Esophagus mucosa (tissue), 1 donor: ENCODE data around the gene PNLIP. TPM values are rescaled to one million over a fixed set of nuclear protein-coding genes. Genes with fewer than 3 reads are reported as not detected.

Source experiments
- ATAC-seq: fragments of 200-7000 bp; cut with Tn5 transposase; one replicate; pipeline ENCODE4 v1.9.1; 2020
- total RNA-seq: library from RNA; stranded (reverse); gene quantifications from one replicate; pipeline ENCODE4 v1.2.4, GENCODE V29; 2023
- donor health status: DM: yes; HTN: yes; CAD: no.

Gene PNLIP
- total RNA-seq, 1 donor from 2014 or later, result not detected

DNA sequence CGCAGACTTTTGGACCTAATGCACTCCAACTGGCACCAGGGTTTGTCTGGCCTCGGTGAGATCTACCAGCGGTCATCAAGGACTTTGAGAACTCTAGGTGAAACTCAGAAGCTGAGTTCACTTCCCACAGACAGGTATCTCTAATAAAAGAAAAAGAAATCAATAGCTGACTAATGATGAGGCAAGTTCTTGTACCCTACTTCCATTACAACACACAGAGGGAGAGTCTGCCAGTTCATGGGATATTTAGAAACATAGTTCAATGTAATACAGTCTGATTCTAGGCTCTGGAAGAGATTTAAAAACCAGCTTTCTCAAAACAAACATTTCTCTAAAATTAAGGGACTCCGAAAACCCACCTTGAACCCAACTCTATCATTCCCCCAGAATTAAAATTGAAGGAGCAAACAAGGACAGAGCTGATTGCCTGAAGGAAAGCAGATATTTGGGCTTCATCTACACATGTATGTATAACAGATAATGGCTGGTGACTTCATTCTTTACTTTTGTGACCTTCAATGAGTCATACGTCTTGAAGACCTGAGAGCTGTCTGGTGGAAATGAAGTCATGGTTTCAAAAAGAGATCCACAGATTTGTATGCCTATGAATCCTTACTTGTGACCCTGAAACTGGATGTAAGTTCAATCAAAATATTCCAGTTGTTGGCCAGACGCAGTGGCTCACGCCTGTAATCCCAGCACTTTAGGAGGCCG, 42.3 kb downstream of the PNLIP start:
- ATAC-seq, result no peak

DNA sequence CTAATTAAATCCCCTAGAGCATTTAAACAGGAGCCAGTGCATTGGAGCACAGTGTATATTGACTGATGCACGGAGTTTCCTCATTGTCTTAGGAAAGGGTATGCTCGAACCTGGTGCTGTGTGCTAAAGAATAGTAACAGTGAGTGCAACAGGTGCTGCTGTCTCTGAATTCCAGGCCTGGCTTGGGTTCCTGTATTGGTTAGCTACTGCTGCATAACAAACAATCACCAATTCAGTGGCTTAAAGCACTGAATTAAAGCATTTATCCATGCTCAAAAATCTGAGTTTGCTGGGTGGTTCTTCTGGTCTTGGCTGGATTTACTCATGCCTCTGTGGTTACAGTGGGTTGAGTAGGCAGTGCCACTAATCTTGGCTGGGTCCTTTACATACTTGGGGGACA, 43.3 kb downstream of the PNLIP start:
- no peak for ATAC-seq

DNA sequence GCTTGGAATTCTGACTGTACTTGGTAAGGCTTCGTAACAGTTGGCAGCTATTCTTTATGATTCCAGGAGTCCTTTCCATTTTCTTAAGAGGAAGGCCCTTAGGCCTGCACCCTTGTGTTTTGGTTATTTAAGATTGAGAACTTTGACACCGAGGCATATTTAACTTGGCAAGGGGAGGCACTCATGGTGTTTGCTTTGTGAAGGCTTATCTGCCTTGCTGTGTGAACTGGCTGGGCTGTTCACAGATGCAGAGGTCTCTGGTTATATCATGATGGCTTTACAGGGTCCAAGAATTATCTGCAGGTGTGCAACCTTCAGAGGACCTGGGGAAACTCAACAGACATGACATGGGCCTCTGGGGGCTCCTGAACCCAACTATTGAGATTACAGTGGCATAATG, 44.2 kb downstream of the PNLIP start:
- no peak for ATAC-seq

GRCh38 chr10:116590590-116591444, 45.1 kb downstream of the PNLIP start, which contains the start of gene PNLIPRP1:
Gene PNLIPRP1, plus strand, starts transcription at chr10:116590959. Its CDS starts 171 bp downstream, at chr10:116591130.
- no peak for ATAC-seq

- no peak for ATAC-seq
Observed at GRCh38 chr10:116593139-116593740, 47.5 kb downstream of the PNLIP start.

DNA sequence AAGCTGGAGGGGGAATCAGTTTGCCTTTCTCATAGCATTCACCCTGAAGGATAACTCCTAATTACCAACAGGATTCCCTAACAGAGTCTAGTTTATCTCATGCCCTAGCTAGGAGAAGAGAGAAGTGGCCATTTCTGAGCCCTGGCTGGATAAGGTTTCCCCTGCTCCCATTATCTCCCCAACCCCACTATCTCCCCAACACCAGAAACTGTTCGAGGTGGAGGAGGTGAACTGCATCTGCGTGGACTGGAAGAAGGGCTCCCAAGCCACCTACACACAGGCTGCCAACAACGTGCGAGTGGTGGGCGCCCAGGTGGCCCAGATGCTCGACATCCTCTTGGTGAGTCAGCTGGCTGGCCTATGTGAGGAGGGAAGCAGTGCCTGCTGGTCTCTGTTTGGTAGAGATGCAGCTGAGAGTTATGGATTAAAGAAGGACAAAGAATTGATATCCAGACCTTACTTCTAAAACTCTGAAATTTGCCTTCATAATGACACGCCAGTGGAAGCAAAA, 48.8 kb downstream of the PNLIP start:
- no peak for ATAC-seq

DNA sequence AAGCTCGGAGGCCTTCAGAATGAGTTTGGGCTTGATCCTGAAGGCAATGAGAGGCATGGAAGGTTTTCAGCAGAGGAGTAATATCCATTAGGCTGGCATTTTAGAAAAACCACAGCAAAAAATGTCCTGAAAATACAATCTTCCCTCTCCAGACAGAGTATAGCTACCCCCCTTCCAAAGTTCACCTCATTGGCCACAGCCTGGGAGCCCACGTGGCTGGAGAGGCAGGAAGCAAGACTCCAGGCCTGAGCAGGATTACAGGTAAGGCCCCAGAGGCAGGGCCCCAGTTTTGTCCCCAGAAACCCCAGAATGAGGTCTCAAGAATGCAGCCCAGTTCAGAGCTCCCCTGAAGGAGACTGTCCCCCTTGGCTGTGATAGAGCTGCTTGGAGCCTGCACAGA, 50.3 kb downstream of the PNLIP start:
- ATAC-seq, result no peak

- ATAC-seq, result no peak
Observed at GRCh38 chr10:116597543-116597942, 51.8 kb downstream of the PNLIP start.

GRCh38 chr10:116598329-116598728, 52.6 kb downstream of the PNLIP start:
- no peak for ATAC-seq

- ATAC-seq, result no peak
Observed at GRCh38 chr10:116599991-116600390, 54.3 kb downstream of the PNLIP start.

- ATAC-seq, result no peak
Observed at GRCh38 chr10:116602648-116603400, 57.1 kb downstream of the PNLIP start.

- no peak for ATAC-seq
Observed at GRCh38 chr10:116606061-116606483, 60.3 kb downstream of the PNLIP start.

- no peak for ATAC-seq
Observed at GRCh38 chr10:116607336-116607735, 61.6 kb downstream of the PNLIP start.

DNA sequence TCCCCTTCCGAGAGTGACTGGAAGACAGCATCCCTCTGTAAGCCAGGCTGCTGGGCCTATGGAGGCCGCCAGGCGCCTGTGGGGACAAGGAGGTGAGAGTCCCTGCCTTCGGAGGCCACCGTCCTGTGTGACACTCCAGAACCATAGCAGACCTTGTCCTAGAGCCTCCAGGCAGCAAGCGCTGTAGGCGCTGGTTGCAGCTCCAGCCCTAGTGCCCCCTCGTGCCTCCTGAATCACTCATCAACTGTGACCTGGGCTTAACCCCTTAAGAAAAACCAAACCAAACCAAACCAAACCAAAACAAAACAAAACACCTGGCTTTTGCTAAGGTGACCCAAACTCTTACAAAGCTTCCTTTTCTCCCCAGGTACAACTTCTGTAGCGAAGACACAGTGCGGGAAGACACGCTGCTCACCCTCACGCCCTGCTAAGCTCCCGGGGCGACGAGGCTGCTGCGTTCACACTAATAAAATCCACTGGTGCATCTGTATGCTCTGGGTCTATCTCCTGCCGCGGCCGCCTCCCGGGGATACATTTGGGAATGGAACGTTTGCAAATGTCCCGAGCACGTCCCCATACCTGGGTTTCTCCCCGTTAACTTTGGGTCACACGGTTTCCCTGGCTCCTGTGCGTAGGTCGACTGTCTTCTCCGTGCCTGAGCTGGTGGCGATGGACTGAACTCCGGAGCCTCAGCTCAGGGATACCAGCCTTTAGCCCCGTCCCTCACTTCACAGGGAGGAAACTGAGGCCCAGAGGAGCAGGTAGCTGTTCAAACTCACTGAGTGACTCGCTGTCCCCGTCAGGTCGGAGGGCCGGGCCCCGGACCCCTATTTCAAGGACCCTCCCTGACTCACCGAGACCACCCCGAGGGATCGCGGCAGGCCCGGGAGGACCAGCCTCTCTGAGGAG, 63.2 kb downstream of the PNLIP start:
- peak; percentile 8 for ATAC-seq

- ATAC-seq, result no peak
Observed at GRCh38 chr10:116610443-116611152, 64.9 kb downstream of the PNLIP start.

GRCh38 chr10:116611153-116611545, 65.4 kb downstream of the PNLIP start:
- ATAC-seq, result no peak

- ATAC-seq, result no peak
Observed at GRCh38 chr10:116612107-116612769, 66.5 kb downstream of the PNLIP start.

- ATAC-seq, result no peak
Observed at GRCh38 chr10:116613471-116613870, 67.7 kb downstream of the PNLIP start.

DNA sequence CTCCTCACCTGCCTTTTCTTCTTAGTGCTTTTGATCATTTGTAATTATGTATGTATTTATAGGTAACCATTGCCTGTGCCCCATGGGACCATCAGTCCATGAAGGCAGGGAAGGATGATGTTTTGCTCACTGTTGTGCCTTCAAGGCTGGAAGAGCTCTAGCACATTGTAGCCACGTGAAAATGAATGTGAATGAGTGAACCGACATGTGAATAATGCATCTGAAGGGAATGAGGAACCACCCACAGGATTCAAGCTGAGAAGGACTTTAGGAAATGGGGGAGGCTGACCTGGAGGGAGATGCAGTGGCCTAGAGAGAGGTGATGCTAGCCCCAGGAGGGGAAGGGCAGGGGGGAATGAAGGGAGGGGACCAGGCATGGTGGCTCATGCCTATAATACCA, 69.1 kb downstream of the PNLIP start:
- no peak for ATAC-seq

DNA sequence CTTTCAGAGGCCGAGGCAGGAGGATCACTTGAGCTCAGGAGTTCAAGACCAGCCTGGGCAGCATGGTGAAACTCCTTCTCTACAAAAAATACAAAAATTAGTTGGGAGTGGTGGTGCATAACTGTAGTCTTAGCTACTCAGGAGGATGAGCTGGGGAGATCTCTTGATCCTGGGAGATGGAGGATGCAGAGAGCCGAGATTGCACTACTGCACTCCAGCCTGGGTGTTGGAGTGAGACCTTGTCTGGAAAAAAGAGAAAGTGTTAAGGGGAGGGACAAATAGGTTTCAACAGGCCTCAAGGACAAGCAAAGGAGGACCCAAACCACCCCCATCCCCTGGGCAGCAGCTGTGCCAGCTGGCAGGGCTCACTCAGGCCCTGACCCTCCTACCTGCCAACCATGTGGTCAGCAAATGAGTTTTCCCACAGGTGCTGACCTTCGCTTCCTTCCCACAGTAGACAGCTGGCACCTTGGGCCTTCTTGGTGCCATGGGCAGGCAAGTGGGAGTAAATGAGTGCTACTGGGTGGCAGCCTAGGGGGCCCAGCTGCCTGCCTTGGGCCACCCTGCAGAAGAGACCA, 69.6 kb downstream of the PNLIP start:
- ATAC-seq, result no peak
